HepG2 (cell line): Measurements from ENCODE around the gene GPR148. TPM values are rescaled to one million over a fixed set of nuclear protein-coding genes. Genes with fewer than 3 reads are reported as not detected.

ENCODE experiments used
- SALL2 ChIP-seq: sonication (generic); formaldehyde crosslinking; IDR thresholded peaks from 2 replicates; pipeline ENCODE4 v1.8.1; 2023; ENCODE audit warnings: mild to moderate bottlenecking, missing genetic modification reagents, inconsistent platforms
- ZSCAN20 ChIP-seq: sonication (generic); formaldehyde crosslinking; IDR thresholded peaks from 2 replicates; pipeline ENCODE4 v1.4.0; 2020; ENCODE audit warnings: missing genetic modification reagents, mild to moderate bottlenecking, borderline replicate concordance
- ZZZ3 ChIP-seq: sonication (generic); formaldehyde crosslinking; IDR thresholded peaks from 2 replicates; pipeline ENCODE4 v1.4.0; 2020; ENCODE audit warnings: missing genetic modification reagents, mild to moderate bottlenecking, borderline replicate concordance
- polyA plus RNA-seq, 8 experiments: library from polyadenylated mRNA; depleted of rRNA in 3 of 8; stranded (reverse) in 7 of 8; unstranded in 1 of 8; fragments of >200 nt; fragmentation: Illumina TruSeq in 4 of 8; extraction: Trizol in 4 of 8; gene quantifications; 2 replicates each; pipeline versions ENCODE4 v1.2.1 to v1.2.3, GENCODE V29; 2011 to 2016; ENCODE audit warnings: low read depth in 4 of 8, missing spikeins in 1 of 8, mixed read lengths in 1 of 8; ENCODE audit not compliant: insufficient read depth in 1 of 8
- total RNA-seq, 5 experiments: library from RNA; depleted of rRNA; stranded (reverse); fragments of >200 nt; fragmentation: Illumina TruSeq; extraction: Trizol; gene quantifications; 2 replicates each; pipeline ENCODE4 v1.2.3, GENCODE V29; 2016; ENCODE audit warnings: low read depth in 1 of 5
- TF ChIP-seq, protein P1 (sequence below): IDR thresholded peaks from 2 replicates; pipeline ENCODE4 v1.6.1; 2016; ENCODE audit warnings: low read depth, missing genetic modification reagents, missing compliant biosample characterization

The GPR148 gene
- total and polyA plus RNA-seq, 2 of the 13 experiments (the other 11 are each of a cell fraction or from before 2014, with no cell fraction given): not detected

DNA sequence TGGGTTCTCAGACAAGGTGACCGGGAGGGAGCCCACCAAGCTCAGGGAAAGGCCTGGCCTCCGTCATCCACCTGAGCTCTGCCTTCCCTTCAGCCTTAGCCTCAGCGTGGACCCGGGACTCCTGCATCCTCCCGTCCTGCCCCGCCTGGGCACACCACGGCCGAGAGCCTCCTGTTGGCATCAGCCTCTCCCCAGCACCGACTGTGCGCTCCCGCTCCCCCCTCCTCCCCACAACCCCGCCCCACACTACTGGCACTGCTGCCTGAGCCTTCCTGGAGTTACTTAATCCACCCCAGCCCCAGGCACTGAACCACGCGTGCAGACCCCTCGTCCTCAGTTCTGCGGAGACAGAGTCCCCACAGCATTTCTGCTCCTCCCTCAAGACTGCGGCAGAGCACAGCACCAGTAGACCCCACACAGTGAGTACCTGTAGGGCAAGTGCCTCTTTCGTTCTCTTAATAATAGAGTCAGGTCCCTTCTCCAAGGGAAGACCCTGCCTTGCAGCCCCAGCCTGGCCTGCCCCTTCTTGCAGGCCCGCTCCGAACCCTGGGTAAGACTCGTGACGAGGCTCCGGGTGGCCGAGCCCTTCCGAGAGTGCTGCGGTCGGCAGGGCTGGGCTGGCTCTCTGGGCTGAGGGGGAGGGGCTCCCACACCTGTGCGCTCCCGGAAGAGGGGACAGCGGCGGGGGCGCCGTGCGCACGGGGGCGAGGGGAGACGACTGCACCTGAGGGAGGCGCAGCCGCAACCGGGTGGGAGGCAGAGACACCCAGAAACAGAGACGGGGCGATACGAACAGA, 26.6 kb downstream of the GPR148 start, which contains the start of gene AMER3 (continued):
- no peak for TF ChIP-seq ZSCAN20 (CRISPR knock-in tag)
- TF ChIP-seq, protein P1, sequence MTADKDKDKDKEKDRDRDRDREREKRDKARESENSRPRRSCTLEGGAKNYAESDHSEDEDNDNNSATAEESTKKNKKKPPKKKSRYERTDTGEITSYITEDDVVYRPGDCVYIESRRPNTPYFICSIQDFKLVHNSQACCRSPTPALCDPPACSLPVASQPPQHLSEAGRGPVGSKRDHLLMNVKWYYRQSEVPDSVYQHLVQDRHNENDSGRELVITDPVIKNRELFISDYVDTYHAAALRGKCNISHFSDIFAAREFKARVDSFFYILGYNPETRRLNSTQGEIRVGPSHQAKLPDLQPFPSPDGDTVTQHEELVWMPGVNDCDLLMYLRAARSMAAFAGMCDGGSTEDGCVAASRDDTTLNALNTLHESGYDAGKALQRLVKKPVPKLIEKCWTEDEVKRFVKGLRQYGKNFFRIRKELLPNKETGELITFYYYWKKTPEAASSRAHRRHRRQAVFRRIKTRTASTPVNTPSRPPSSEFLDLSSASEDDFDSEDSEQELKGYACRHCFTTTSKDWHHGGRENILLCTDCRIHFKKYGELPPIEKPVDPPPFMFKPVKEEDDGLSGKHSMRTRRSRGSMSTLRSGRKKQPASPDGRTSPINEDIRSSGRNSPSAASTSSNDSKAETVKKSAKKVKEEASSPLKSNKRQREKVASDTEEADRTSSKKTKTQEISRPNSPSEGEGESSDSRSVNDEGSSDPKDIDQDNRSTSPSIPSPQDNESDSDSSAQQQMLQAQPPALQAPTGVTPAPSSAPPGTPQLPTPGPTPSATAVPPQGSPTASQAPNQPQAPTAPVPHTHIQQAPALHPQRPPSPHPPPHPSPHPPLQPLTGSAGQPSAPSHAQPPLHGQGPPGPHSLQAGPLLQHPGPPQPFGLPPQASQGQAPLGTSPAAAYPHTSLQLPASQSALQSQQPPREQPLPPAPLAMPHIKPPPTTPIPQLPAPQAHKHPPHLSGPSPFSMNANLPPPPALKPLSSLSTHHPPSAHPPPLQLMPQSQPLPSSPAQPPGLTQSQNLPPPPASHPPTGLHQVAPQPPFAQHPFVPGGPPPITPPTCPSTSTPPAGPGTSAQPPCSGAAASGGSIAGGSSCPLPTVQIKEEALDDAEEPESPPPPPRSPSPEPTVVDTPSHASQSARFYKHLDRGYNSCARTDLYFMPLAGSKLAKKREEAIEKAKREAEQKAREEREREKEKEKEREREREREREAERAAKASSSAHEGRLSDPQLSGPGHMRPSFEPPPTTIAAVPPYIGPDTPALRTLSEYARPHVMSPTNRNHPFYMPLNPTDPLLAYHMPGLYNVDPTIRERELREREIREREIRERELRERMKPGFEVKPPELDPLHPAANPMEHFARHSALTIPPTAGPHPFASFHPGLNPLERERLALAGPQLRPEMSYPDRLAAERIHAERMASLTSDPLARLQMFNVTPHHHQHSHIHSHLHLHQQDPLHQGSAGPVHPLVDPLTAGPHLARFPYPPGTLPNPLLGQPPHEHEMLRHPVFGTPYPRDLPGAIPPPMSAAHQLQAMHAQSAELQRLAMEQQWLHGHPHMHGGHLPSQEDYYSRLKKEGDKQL (CRISPR knock-in tag): no peak
- TF ChIP-seq ZZZ3 (CRISPR knock-in tag): no peak
- no peak for TF ChIP-seq SALL2 (CRISPR knock-in tag)
